HL-60 (cell line): Measurements from ENCODE around the gene FUT6.

Experiments
- CTCF ChIP-seq: IDR thresholded peaks from one replicate; pipeline ENCODE4 v1.5.1; 2011; ENCODE audit warnings: low read length, control low read depth, inconsistent platforms; ENCODE audit not compliant: insufficient read depth
- GABPA ChIP-seq: IDR thresholded peaks from 2 replicates; pipeline ENCODE4 v1.6.1; 2012; ENCODE audit warnings: low read depth
- POLR2AphosphoS5 ChIP-seq: IDR thresholded peaks from 2 replicates; pipeline ENCODE4 v1.6.1; 2012; ENCODE audit warnings: low read depth
- SPI1 ChIP-seq: IDR thresholded peaks from 2 replicates; pipeline ENCODE4 v1.6.1; 2012; ENCODE audit warnings: low read depth, mild to moderate bottlenecking, borderline replicate concordance

- TF ChIP-seq GABPA (no peak), POLR2AphosphoS5 (no peak), CTCF (no peak), SPI1 (no peak)
These were observed 34.7 kb downstream of the FUT6 start, which contains the start of gene NRTN for GRCh38 chr19:5804516-5805461.
